HAP-1 (cell line): ENCODE measurements around the gene SPC25.

Experiments used
- DNase-seq, 2 experiments: peaks; one replicate each; pipeline ENCODE4 v3.0.0-alpha.2; 2016 to 2020; ENCODE audit warnings: low spot score in 2 of 2
- H3K27me3 ChIP-seq: fragments of 250-450 bp; sonication (Bioruptor Pico); 2 replicates; pipeline ENCODE4 v1.5.1; 2020; ENCODE audit warnings: low read depth, mild to moderate bottlenecking, moderate library complexity
- H3K36me3 ChIP-seq: fragments of 250-450 bp; sonication (Bioruptor Pico); replicated peaks from 2 replicates; pipeline ENCODE4 v1.5.1; 2020; ENCODE audit warnings: mild to moderate bottlenecking
- H3K4me1 ChIP-seq: fragments of 250-450 bp; sonication (Bioruptor Pico); 2 replicates; pipeline ENCODE4 v1.5.1; 2020; ENCODE audit warnings: mild to moderate bottlenecking
- H3K4me3 ChIP-seq: fragments of 250-450 bp; sonication (Bioruptor Pico); 2 replicates; pipeline ENCODE4 v1.5.1; 2020; ENCODE audit warnings: mild to moderate bottlenecking, moderate library complexity
- H3K9me3 ChIP-seq: fragments of 250-450 bp; sonication (Bioruptor Pico); 2 replicates; pipeline ENCODE4 v1.5.1; 2020; ENCODE audit warnings: mild to moderate bottlenecking, moderate library complexity
- in situ Hi-C: fragments of 300-500 bp; cut with MboI; formaldehyde crosslinking; loops from 3 replicates; pipeline ENCODE4 v1.14.3; 2020; ENCODE audit warnings: low sequenced_read_pairs, inconsistent platforms, mixed read lengths

The SPC25 gene

DNA sequence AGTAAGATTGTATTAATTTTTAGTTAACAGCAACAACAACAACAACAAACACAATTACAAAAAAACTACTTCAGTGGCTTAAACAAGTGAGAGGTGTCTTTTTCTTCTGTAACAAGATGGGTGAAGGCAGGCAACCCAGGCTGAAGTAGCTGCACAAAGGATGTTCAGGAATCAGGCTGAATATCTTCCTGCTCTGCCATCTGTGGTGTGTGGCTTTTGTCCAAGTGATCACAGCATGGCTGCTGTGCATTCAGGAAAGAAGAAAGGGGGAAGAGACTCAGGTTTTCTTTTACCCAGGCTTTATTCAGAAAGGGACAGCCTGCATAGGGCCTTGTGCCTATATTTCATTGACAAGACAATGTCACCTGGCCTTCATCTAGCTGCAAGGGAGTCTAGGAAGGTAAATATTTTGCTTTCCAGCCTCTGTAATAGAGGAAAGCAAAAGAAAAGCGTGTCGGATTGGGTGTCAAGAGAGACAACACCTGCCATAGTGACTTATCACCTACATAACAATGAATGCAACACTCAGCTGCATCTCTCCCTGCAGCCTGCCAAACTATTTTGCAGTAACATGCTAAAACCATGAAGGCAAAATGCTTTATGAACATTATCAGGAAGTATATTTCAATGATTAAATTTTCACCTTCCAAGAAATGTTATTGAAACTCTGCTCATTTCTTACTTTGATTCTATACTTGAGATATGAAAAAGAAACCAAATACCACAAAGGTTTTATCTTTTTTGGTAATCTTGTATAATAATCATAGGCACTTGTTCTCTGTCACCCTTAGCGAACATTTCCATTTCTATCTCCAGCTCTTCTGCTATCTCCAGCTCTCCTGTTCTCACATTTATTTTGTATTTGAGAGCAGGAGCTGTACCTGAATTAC is 25.5 kb upstream of the SPC25 start:
- H3K36me3 ChIP-seq, result no peaks in the 10 kb centered on the region
- no peak for DNase-seq
- no peaks in the 10 kb centered on the region for H3K4me1 ChIP-seq
- H3K27me3 ChIP-seq, result 0 out of 2 replicates have a peak, but pooled peaks cover 3% of the 10 kb centered on the region
- in situ Hi-C loops, result loop anchor here (5.0 kb wide), 1 partner anchor 568 kb away; no protein-coding TSS in a partner anchor
- no peaks in the 10 kb centered on the region for H3K9me3 ChIP-seq
- H3K4me3 ChIP-seq, result no peak overlapping the region

DNA sequence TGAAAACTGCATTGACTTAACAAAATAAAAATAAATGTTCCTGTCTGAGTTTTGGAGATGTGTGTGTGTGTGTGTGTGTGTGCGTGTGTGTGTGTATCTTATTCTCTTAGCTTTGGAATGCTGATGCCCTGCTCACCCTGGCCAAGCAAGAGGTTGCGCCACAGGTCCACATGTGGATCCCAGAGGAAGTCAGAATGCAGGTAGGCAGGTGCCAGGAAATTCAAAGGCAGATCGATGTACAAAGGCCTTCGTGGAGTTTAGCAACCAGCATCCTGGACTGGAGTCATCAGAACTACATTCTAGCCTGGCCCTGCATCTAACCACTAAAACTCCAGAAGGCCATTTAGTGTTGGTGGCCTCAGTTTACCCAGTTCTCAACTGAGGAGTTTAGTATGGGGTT is 23.3 kb upstream of the SPC25 start:
- in situ Hi-C loops, result no loop called here
- Histone ChIP-seq H3K27me3 (0 out of 2 replicates have a peak, but pooled peaks cover 3% of the 10 kb centered on the region), H3K9me3 (no peaks in the 10 kb centered on the region), H3K36me3 (no peaks in the 10 kb centered on the region), H3K4me1 (no peaks in the 10 kb centered on the region), H3K4me3 (no peak overlapping the region)
- no peak for DNase-seq

DNA sequence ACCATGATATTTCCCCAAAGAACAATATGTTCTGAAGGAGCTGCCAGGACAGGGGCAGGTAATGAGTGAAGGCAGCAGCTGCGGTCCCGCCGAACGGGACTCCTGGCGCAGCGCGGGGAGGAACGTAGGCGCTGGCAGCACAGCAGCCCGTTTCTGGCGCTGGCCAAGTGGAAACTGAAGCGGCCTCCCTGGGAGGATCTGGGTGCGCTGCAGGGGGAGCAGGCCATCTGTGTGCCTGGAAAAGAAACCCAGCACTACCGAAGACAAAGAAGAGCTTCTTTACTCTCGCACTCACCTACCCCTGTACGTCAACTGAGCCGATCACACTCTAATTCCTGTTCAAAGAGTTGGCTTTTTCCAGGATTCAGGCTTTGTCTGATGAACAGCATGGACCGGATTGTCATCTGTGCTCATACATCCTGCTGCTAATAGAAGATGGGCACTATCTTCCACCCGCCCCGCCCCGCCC is 22.7 kb upstream of the SPC25 start:
- no peaks in the 10 kb centered on the region for H3K27me3 ChIP-seq
- no peaks in the 10 kb centered on the region for H3K4me1 ChIP-seq
- H3K36me3 ChIP-seq, result no peaks in the 10 kb centered on the region
- no peaks in the 10 kb centered on the region for H3K9me3 ChIP-seq
- H3K4me3 ChIP-seq, result no peak overlapping the region
- DNase-seq, result no peak
- in situ Hi-C loops, result no loop called here

DNA sequence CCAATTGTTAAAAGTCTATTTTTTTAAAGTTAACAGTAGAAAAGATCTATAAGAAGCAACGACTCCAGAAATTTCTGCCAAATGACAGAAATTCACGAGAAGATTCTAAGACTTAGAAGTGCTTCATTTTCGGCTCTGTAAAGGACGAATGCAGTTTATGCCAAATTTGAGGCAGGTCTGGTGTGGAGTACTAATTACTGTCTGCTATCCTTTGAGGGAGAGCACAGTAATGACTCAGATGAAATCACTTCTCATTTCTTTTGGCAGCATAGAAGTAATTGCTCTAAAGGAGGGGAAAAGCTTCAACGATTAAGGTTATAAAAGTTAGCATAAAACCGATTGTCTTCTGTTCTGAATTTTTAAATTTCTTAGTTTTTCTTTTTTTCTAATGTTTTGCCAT is 22.2 kb upstream of the SPC25 start:
- in situ Hi-C loops, result no loop called here
- Histone ChIP-seq H3K36me3 (no peaks in the 10 kb centered on the region), H3K4me1 (peaks cover 3% of the 10 kb centered on the region), H3K4me3 (no peak overlapping the region), H3K9me3 (no peaks in the 10 kb centered on the region), H3K27me3 (no peaks in the 10 kb centered on the region)
- no peak for DNase-seq

DNA sequence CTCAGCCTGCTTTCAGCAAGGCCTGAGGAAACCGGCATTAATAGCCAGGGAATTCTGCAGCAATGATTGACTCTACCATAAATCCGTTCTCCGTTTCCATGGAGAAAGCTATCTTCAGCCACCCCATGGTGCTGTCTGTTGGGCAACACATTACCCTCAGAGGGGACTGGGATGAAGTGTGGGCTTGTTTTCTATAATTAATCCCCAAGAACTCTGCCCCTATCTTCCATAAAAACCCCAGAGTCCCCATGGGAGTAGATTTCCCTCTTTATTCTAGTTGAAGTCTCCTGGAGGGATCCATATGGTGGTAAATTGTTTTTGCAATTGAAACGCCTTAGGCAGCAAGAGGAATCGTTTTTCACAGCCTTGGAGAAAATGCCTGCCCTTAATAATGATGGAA is 20.1 kb upstream of the SPC25 start:
- Histone ChIP-seq H3K4me1 (peaks cover 14% of the 10 kb centered on the region), H3K27me3 (no peaks in the 10 kb centered on the region), H3K9me3 (no peaks in the 10 kb centered on the region), H3K36me3 (no peaks in the 10 kb centered on the region), H3K4me3 (no peak overlapping the region)
- no peak for DNase-seq
- in situ Hi-C loops, result no loop called here

DNA sequence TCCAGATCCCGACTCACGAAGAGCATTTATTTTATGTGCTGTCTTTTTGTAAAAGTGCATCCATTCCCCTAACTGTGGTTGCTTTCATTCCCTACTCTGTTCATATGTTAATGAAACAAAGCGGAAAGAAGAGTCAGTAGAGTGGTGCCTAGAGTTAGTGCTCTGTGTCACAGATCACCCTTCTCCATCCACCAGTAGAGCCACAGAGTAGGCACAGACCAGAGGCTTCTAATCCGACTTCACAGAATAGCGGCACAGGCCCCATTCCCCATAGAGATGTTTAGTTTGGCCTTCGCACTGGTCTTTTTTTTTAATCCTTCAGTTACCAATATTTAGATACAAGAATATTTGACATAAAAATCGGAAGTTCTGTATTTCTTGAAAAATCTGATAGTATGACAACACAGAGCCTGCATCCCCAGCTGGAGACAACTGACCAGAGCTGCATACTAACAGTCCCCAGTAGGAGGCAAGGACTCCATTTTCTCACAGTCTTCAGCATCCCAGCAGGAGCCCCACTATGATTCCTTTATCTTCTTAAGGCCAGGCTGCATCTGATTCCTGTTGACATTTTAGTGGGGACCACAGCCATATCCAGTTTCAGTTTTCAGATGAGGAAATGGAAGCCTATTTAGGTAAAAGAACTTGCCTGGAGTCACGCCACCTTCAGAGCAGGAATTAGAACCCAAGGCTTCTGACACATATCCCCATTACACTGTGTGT is 17.9 kb upstream of the SPC25 start:
- peak in 1 of 2 experiments; percentile 9 for DNase-seq
- Histone ChIP-seq H3K4me3 (no peak overlapping the region), H3K4me1 (peaks cover 14% of the 10 kb centered on the region), H3K9me3 (no peaks in the 10 kb centered on the region), H3K27me3 (no peaks in the 10 kb centered on the region), H3K36me3 (no peaks in the 10 kb centered on the region)
- in situ Hi-C loops, result no loop called here

DNA sequence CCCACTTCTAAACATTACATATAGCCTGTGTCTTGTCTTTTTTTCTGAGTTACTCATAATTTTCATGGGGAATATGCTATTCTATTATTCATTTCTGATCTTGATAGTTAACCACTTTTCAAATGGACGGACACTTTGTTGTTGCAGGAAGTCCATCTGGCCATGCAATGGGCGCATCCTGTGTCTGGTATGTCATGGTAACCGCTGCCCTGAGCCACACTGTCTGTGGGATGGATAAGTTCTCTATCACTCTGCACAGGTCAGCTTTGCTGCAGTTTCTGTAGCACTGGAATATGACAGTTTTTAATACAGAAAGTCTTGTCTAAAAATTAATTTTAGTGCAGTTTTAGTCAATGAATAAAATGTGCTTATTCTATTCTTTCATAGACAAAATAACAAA is 14.1 kb upstream of the SPC25 start:
- DNase-seq, result no peak
- in situ Hi-C loops, result no loop called here
- H3K36me3 ChIP-seq, result no peaks in the 10 kb centered on the region
- no peak overlapping the region for H3K4me3 ChIP-seq
- H3K9me3 ChIP-seq, result no peaks in the 10 kb centered on the region
- H3K4me1 ChIP-seq, result peaks cover 14% of the 10 kb centered on the region
- H3K27me3 ChIP-seq, result no peaks in the 10 kb centered on the region

DNA sequence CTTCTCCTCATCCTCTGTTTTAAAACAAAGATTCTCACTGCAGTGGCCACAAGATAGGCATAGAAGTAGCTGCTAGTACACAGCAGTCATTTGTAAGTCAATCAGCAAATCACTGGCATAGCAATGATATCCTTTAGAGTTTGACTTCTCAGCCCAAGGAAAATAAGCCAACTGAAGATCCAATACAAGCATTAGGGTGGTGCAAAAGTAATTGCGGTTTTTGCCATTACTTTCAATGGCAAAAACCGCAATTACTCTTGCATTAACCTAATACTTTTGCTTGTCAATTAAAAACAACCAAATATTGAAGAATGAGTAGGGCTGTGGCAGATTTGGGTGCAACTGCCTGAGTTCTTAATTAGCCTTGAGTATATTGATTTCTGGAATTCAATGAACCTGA is 13.7 kb upstream of the SPC25 start:
- no peak for DNase-seq
- Histone ChIP-seq H3K36me3 (no peaks in the 10 kb centered on the region), H3K9me3 (no peaks in the 10 kb centered on the region), H3K4me3 (no peak overlapping the region), H3K27me3 (no peaks in the 10 kb centered on the region), H3K4me1 (peaks cover 14% of the 10 kb centered on the region)
- in situ Hi-C loops, result no loop called here

DNA sequence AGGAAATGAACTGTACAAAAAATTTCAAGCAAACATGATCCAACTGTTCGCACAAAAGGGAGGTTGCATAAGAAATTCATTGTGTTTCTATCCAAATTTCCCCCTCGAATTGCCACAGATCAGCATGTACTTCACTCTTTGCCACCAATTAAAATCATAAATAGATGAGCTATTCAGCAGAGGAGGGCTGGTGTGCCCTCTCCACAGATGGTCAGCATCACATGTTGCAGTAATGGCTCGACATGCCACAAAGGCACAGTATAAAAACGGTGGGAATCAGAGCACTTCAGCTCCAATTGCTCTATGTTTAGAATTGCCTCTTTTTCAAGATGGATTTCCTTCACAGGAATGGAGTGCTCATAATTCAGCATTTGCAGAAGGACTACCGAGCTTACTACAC is 10.8 kb upstream of the SPC25 start, which contains the start of gene G6PC2:
Gene G6PC2, plus strand, starts transcription at position 289 of the 400 bp plus-strand sequence. Its CDS starts 41 bp downstream, at position 330.
- Histone ChIP-seq H3K36me3 (no peaks in the 10 kb centered on the region), H3K9me3 (no peaks in the 10 kb centered on the region), H3K4me1 (no peaks in the 10 kb centered on the region), H3K4me3 (no peak within 1 kb of the TSS), H3K27me3 (no peaks in the 10 kb centered on the region)
- DNase-seq, result no peak
- in situ Hi-C loops, result no loop called here

DNA sequence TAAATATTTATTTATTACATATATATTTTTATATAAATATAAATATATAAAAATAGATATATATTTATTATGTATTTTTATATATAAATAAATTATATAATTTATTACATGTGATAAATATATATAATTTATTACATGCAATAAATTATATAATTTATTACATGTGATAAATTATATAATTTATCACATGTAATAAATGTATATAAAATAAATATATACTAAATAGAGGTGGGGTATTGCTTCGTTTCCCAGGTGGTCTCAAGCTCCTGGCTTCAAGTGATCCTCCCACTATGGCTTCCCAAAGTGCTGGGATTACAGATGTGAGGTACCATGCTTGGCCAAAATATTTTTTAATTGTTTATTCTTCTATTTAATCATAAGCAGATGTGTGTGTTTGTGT is 7.2 kb upstream of the SPC25 start:
- no peak overlapping the region for H3K4me3 ChIP-seq
- no peak for DNase-seq
- H3K9me3 ChIP-seq, result no peaks in the 10 kb centered on the region
- no peaks in the 10 kb centered on the region for H3K4me1 ChIP-seq
- no peaks in the 10 kb centered on the region for H3K27me3 ChIP-seq
- in situ Hi-C loops, result no loop called here
- no peaks in the 10 kb centered on the region for H3K36me3 ChIP-seq

DNA sequence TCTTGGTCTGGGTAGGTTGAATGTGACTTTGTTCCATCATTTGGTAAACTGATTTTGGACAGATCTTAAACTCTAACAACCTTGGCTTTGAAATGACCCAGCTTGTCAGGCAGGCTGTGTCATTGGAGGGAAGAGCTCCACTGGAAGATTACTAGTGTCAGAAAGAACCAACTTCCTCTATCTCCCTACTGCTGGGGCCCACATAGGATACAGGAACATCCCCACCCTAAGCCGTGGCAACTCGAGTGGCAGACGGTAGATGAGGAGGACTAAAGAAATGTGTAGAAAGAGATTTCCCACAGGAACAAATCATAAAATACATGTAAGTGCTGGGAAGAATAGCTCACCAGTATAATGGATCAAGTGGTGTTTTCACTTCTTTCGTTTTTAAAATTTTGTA is 6.6 kb upstream of the SPC25 start:
- Histone ChIP-seq H3K9me3 (no peaks in the 10 kb centered on the region), H3K27me3 (no peaks in the 10 kb centered on the region), H3K4me1 (no peaks in the 10 kb centered on the region), H3K4me3 (no peak overlapping the region), H3K36me3 (no peaks in the 10 kb centered on the region)
- no peak for DNase-seq
- in situ Hi-C loops, result no loop called here

DNA sequence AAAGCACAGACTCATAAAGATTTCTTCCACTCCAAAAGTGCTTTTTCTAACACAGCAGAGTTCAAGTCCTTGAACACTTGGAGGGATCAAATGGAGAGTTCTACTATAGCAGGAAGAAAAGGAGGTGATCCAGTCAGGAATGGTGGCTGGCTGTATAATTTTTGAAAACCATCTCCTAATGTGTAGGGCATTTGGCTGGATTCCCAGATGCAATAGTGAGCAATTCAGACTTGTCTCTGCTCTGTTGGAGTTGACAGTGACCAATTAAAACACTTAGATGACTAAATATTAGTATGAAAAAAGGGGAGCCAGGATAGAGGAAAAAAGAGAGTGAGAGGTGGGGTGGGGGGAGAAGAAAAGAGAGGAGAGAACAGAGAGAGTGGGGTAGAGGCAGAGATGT is 5.5 kb upstream of the SPC25 start:
- H3K4me3 ChIP-seq, result no peak overlapping the region
- no peaks in the 10 kb centered on the region for H3K9me3 ChIP-seq
- H3K36me3 ChIP-seq, result no peaks in the 10 kb centered on the region
- H3K27me3 ChIP-seq, result no peaks in the 10 kb centered on the region
- no peak for DNase-seq
- H3K4me1 ChIP-seq, result peaks cover 1% of the 10 kb centered on the region; the same call in 1 of the 2 replicates
- in situ Hi-C loops, result no loop called here

DNA sequence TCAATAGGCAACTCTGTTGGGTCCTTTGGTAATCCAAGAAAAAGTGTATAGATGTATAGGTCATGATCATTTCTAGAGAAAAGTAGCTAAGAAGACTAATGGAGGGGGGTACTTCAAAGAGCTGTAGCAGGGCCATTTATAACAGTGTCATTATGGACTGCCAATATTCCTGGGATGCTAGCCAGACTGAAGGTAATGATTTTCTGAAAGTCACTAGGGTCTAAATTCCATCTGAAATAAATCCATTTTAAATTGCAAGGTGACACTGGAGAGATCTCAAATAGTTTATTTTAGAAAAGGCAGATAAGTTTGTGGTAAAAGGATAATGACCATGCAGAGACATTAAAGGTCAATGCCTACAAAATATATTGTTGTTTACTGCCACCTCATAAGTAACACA is 4.5 kb upstream of the SPC25 start:
- Histone ChIP-seq H3K27me3 (no peaks in the 10 kb centered on the region), H3K9me3 (no peaks in the 10 kb centered on the region), H3K4me3 (no peak overlapping the region), H3K4me1 (peaks cover 4% of the 10 kb centered on the region; the same call in 1 of the 2 replicates), H3K36me3 (no peaks in the 10 kb centered on the region)
- in situ Hi-C loops, result no loop called here
- DNase-seq, result no peak

DNA sequence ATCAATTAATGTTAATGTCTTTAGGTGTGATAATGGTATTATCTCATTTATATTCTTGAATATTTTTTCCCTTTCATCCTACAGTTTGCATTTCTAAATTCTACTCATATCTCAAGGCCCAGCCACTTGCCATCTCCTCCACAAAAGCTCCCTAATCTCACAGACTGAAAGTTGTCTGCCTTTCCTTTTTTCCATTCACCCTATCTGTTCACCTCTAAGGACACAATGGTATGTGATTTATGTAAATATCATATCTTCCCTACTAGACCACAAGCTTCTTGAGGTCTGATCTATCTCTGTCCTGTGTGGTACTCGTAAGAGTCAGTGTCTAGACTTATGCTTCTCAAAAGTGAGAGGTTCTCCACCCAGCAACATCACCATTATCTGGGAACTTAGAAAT is 3.9 kb upstream of the SPC25 start:
- no peaks in the 10 kb centered on the region for H3K36me3 ChIP-seq
- no peaks in the 10 kb centered on the region for H3K27me3 ChIP-seq
- no peak for DNase-seq
- no peaks in the 10 kb centered on the region for H3K9me3 ChIP-seq
- H3K4me1 ChIP-seq, result peaks cover 7% of the 10 kb centered on the region; the same call in 1 of the 2 replicates
- no peak overlapping the region for H3K4me3 ChIP-seq
- in situ Hi-C loops, result no loop called here
